Heart left ventricle (tissue), 16 donors: ENCODE results near the gene SIGLEC1. TPM values are rescaled to one million over a fixed set of nuclear protein-coding genes. Genes with fewer than 3 reads are reported as not detected.
A peak's percentile ranks its signal among the peaks of the same experiment; 100 is the strongest.

Experiments used
- ATAC-seq, 4 donors: fragments of 200-7000 bp; cut with Tn5 transposase; one replicate each; pipeline ENCODE4 v1.9.1; 2020 to 2022; ENCODE audit warnings: moderate library complexity in 4 of 4, mild to moderate bottlenecking in 3 of 4, moderate number of reproducible peaks in 1 of 4
- DNase-seq, 5 donors: peaks; one replicate each; pipeline ENCODE4 v3.0.0-alpha.2; 2020
- H3K27ac ChIP-seq, 12 donors: fragments of 200-600 bp; sonication (generic) in 4 of 12; one replicate each; pipeline versions ENCODE4 v1.5.0 to v1.8.0; 2016 to 2022; ENCODE audit warnings: mild to moderate bottlenecking in 2 of 12
- H3K27me3 ChIP-seq, 9 donors: fragments of 200-600 bp; sonication (generic) in 2 of 9; one replicate each; pipeline versions ENCODE4 v1.5.1 to v1.8.0; 2016 to 2022; ENCODE audit warnings: mild to moderate bottlenecking in 3 of 9
- H3K36me3 ChIP-seq, 9 donors: fragments of 200-600 bp; sonication (generic) in 2 of 9; one replicate each; pipeline versions ENCODE4 v1.5.0 to v1.8.0; 2018 to 2022; ENCODE audit warnings: mild to moderate bottlenecking in 2 of 9
- H3K4me1 ChIP-seq, 12 donors: fragments of 200-600 bp; sonication (generic) in 4 of 12; one replicate each; pipeline versions ENCODE4 v1.5.0 to v1.8.0; 2016 to 2022; ENCODE audit warnings: mild to moderate bottlenecking in 3 of 12
- H3K4me3 ChIP-seq, 12 donors: fragments of 200-600 bp; sonication (generic) in 4 of 12; one replicate each; pipeline versions ENCODE4 v1.5.0 to v1.8.0; 2017 to 2022; ENCODE audit warnings: mild to moderate bottlenecking in 9 of 12, moderate library complexity in 4 of 12
- H3K9me3 ChIP-seq, 12 donors: fragments of 200-600 bp; sonication (generic) in 4 of 12; one replicate each; pipeline versions ENCODE4 v1.5.0 to v1.8.0; 2016 to 2022; ENCODE audit warnings: mild to moderate bottlenecking in 1 of 12
- POLR2A ChIP-seq, 2 donors: fragments of 450-650 bp; IDR thresholded peaks; one replicate each; pipeline ENCODE4 v1.6.1; 2017; ENCODE audit warnings: antibody characterized with exemption in 2 of 2, mild to moderate bottlenecking in 2 of 2, moderate library complexity in 2 of 2
- WGBS, 4 donors: extraction: QIAGEN DNeasy Blood & Tissue Kit in 2 of 4; methylation state at CpG; one replicate each; pipeline versions ENCODE4 v1.1.5 to v1.1.7; 2013 to 2018; 5-methylcytosine and 5-hydroxymethylcytosine counted together
- intact Hi-C, 10 donors: fragments of 100-400 bp; cut with DNase I; formaldehyde crosslinking; loops; one replicate each; pipeline versions ENCODE4 v1.11.1 to v1.14.2; 2022
- polyA plus RNA-seq, 2 donors: library from polyadenylated mRNA; stranded (reverse); fragments of 200-250 nt; gene quantifications; one replicate each; pipeline ENCODE4 v1.2.3, GENCODE V29; 2013
- total RNA-seq, 9 donors: library from RNA; depleted of rRNA in 2 of 9; stranded (reverse); fragments of >200 nt in 2 of 9; fragmentation: NEBNext Ultra II Directional in 3 of 9; extraction: Animal tissue kit (Norgen Biotek cat#: 25700) in 3 of 9; gene quantifications; one replicate each; pipeline versions ENCODE4 v1.1.0 to v1.2.4, GENCODE V29; 2016 to 2023
- TF ChIP-seq, protein P1 (sequence below), 12 donors: fragments of 200-600 bp; sonication (generic) in 4 of 12; IDR thresholded peaks; one replicate each; pipeline versions ENCODE4 v1.5.0 to v1.8.0; 2018 to 2022; ENCODE audit warnings: antibody characterized with exemption in 12 of 12, mild to moderate bottlenecking in 5 of 12
- donor health status: ischemic (EF 13 %, LVEDD 7.1; RV severe dilation, severe dysfunction).
- donor health status: healthy with polysubstance abuse.
- donor health status: DM: no; HTN: yes; CAD: no.
- donor health status: DM: no; HTN: no; CAD: no.
- donor health status: ischemic (EF 25% LVEDD 6.9; RV normal size, moderate dysfunction).
- donor health status: ischemic (EF 25% LVEDD 5.7; RV mildly dilated, moderate dysfunction).
- donor health status: healthy.
- donor health status: DM: yes; HTN: yes; CAD: no.
- donor health status: ischemic (EF 35%, LVEDD 5.7; RV mildly dilated, moderate dysfunction).
- donor health status: nonischemic (EF 11% LVEDD 7.7; RV severe dilation, severe dysfunction).
- donor health status: DM: yes; HTN: yes; CAD: no.
- donor health status: PGD.
- donor health status: ischemic (EF 29% LVEDD 5.4; RV normal size, mild dysfunction).
- donor health status: nonischemic (EF 23%, LVEDD 6.1; RV moderate dilation, normal function).

The SIGLEC1 gene
- total and polyA plus RNA-seq, 11 donors = 1.5 to 51.9 (median 5.7) TPM

- ATAC-seq (no peak), DNase-seq (peak in 1 of 5 donors; percentile 47)
- no peak overlapping the region for H3K27ac ChIP-seq
- H3K27me3 ChIP-seq = no peaks in the 10 kb centered on the region
- TF ChIP-seq, protein P1, sequence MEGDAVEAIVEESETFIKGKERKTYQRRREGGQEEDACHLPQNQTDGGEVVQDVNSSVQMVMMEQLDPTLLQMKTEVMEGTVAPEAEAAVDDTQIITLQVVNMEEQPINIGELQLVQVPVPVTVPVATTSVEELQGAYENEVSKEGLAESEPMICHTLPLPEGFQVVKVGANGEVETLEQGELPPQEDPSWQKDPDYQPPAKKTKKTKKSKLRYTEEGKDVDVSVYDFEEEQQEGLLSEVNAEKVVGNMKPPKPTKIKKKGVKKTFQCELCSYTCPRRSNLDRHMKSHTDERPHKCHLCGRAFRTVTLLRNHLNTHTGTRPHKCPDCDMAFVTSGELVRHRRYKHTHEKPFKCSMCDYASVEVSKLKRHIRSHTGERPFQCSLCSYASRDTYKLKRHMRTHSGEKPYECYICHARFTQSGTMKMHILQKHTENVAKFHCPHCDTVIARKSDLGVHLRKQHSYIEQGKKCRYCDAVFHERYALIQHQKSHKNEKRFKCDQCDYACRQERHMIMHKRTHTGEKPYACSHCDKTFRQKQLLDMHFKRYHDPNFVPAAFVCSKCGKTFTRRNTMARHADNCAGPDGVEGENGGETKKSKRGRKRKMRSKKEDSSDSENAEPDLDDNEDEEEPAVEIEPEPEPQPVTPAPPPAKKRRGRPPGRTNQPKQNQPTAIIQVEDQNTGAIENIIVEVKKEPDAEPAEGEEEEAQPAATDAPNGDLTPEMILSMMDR (IDR thresholded peaks at IDR 0.05) = no peak
- no peak for TF ChIP-seq POLR2A (IDR thresholded peaks at IDR 0.05)
- H3K9me3 ChIP-seq = no peaks in the 10 kb centered on the region
- intact Hi-C loops = loop anchor here in 1 of 10 donors (10.0 kb wide), 1 partner anchor 141 kb away; no protein-coding TSS in a partner anchor
- peaks cover 0 to 18% (median 11%) of the 10 kb centered on the region in 12 donors for H3K4me1 ChIP-seq
- H3K36me3 ChIP-seq = peaks cover 0 to 42% (median 0%) of the 10 kb centered on the region in 9 donors
- H3K4me3 ChIP-seq = no peak overlapping the region
- WGBS, 4 donors = 93 to 96% (median 95%) methylated on average over 12 to 31 of the region's 31 CpGs
Measured at GRCh38 chr20:3705970-3706739, 6.2 kb downstream of the SIGLEC1 start.

- ATAC-seq = no peak
- H3K27me3 ChIP-seq = no peaks in the 10 kb centered on the region
- H3K36me3 ChIP-seq = peaks cover 0 to 44% (median 0%) of the 10 kb centered on the region in 9 donors
- no peak overlapping the region for H3K4me3 ChIP-seq
- intact Hi-C loops = loop anchor here in 1 of 10 donors (10.0 kb wide), 1 partner anchor 141 kb away; no protein-coding TSS in a partner anchor
- H3K27ac ChIP-seq = no peak overlapping the region
- DNase-seq = peak in 1 of 5 donors; percentile 47
- WGBS, 4 donors = 80 to 93% (median 88%) methylated on average over 6 to 14 of the region's 14 CpGs
- peaks cover 0 to 12% (median 6%) of the 10 kb centered on the region in 12 donors for H3K4me1 ChIP-seq
- no peaks in the 10 kb centered on the region for H3K9me3 ChIP-seq
- no peak for TF ChIP-seq POLR2A (IDR thresholded peaks at IDR 0.05)
- TF ChIP-seq, protein P1 (IDR thresholded peaks at IDR 0.05) = no peak
Measured at GRCh38 chr20:3705491-3705969, 6.9 kb downstream of the SIGLEC1 start.

- Histone ChIP-seq H3K27me3 (no peaks in the 10 kb centered on the region), H3K4me3 (no peak overlapping the region), H3K36me3 (peaks cover 0 to 44% (median 0%) of the 10 kb centered on the region in 9 donors), H3K4me1 (peaks cover 0 to 5% (median 0%) of the 10 kb centered on the region in 12 donors), H3K27ac (no peak overlapping the region), H3K9me3 (no peaks in the 10 kb centered on the region)
- DNase-seq (peak in 1 of 5 donors; percentile 42), ATAC-seq (no peak)
- TF ChIP-seq, protein P1 (IDR thresholded peaks at IDR 0.05) = no peak
- TF ChIP-seq POLR2A (IDR thresholded peaks at IDR 0.05) = no peak
- intact Hi-C loops = loop anchor here in 1 of 10 donors (10.0 kb wide), 1 partner anchor 139 kb away; no protein-coding TSS in a partner anchor
- 56 to 73% (median 66%) methylated on average over 5 of the region's 5 CpGs for WGBS, 4 donors
Measured at GRCh38 chr20:3704087-3704486, 8.3 kb downstream of the SIGLEC1 start.
